Loucy (cell line): Measurements from ENCODE around the gene L1CAM.

Experiments
- H2AFZ ChIP-seq: fragments of 200-600 bp; sonication (generic); 2 replicates; pipeline ENCODE4 v1.6.0; 2016; ENCODE audit warnings: antibody characterized with exemption, mild to moderate bottlenecking, low read length, moderate library complexity
- H3F3A ChIP-seq: fragments of 200-600 bp; 2 replicates; pipeline ENCODE4 v1.6.0; 2016; ENCODE audit warnings: antibody characterized with exemption, low read depth, mild to moderate bottlenecking
- H3K27me3 ChIP-seq: fragments of 200-600 bp; sonication (generic); 2 replicates; pipeline ENCODE4 v1.6.1; 2014; ENCODE audit warnings: low read length, mild to moderate bottlenecking; ENCODE audit not compliant: insufficient read depth, poor library complexity, severe bottlenecking
- H3K36me3 ChIP-seq: fragments of 200-600 bp; sonication (generic); 2 replicates; pipeline ENCODE4 v1.6.1; 2016; ENCODE audit warnings: low read length; ENCODE audit not compliant: insufficient read depth
- H3K4me1 ChIP-seq: fragments of 200-600 bp; sonication (generic); 2 replicates; pipeline ENCODE4 v1.5.1; 2014; ENCODE audit warnings: low read length, mild to moderate bottlenecking; ENCODE audit not compliant: insufficient read depth, poor library complexity, severe bottlenecking
- H3K4me2 ChIP-seq: fragments of 200-600 bp; sonication (generic); 2 replicates; pipeline ENCODE4 v1.6.0; 2014; ENCODE audit warnings: antibody characterized with exemption, low read length, low read depth, mild to moderate bottlenecking; ENCODE audit not compliant: poor library complexity, severe bottlenecking
- H3K4me3 ChIP-seq: fragments of 200-600 bp; sonication (generic); 2 replicates; pipeline ENCODE4 v1.5.1; 2014; ENCODE audit warnings: low read length, mild to moderate bottlenecking, mixed read lengths; ENCODE audit not compliant: poor library complexity, severe bottlenecking
- H3K79me2 ChIP-seq: fragments of 200-600 bp; sonication (generic); 2 replicates; pipeline ENCODE4 v1.6.1; 2014; ENCODE audit warnings: low read length; ENCODE audit not compliant: insufficient read depth
- H3K9ac ChIP-seq: fragments of 200-600 bp; sonication (generic); 2 replicates; pipeline ENCODE4 v1.6.0; 2014; ENCODE audit warnings: mild to moderate bottlenecking, low read depth, low read length, moderate library complexity; ENCODE audit not compliant: poor library complexity, severe bottlenecking
- H3K9me2 ChIP-seq: fragments of 200-600 bp; sonication (generic); replicated peaks from 2 replicates; pipeline ENCODE4 v1.6.1; 2016; ENCODE audit warnings: low read depth, low read length, mixed read lengths
- H3K9me3 ChIP-seq: fragments of 200-600 bp; sonication (generic); 2 replicates; pipeline ENCODE4 v1.6.1; 2014; ENCODE audit warnings: mild to moderate bottlenecking, antibody characterized with exemption, low read length, low read depth; ENCODE audit not compliant: insufficient read depth
- H4K20me1 ChIP-seq: fragments of 200-600 bp; sonication (generic); 2 replicates; pipeline ENCODE4 v1.6.0; 2014; ENCODE audit warnings: antibody characterized with exemption, low read length, mild to moderate bottlenecking; ENCODE audit not compliant: insufficient read depth, poor library complexity, severe bottlenecking
- EZH2phosphoT487 ChIP-seq: fragments of 200-600 bp; IDR thresholded peaks from 2 replicates; pipeline ENCODE4 v1.6.1; 2018; ENCODE audit warnings: antibody characterized with exemption, mild to moderate bottlenecking, moderate library complexity, borderline replicate concordance
- TF ChIP-seq, protein P1 (sequence below): fragments of 200-600 bp; sonication (generic); conservative IDR thresholded peaks from 2 replicates; pipeline ENCODE4 v1.5.1; 2014; ENCODE audit warnings: mild to moderate bottlenecking, antibody characterized with exemption, low read length

L1CAM gene

GRCh38 chrX:153911798-153912197, 25.8 kb upstream of the L1CAM start:
- no peak overlapping the region for H3K4me2 ChIP-seq
- H3K4me3 ChIP-seq: no peak overlapping the region
- H2AFZ ChIP-seq: no peak overlapping the region
- no peaks in the 10 kb centered on the region for H3K9me3 ChIP-seq
- no peaks in the 10 kb centered on the region for H3K27me3 ChIP-seq
- no peaks in the 10 kb centered on the region for H3K4me1 ChIP-seq
- H3K9me2 ChIP-seq: no peaks in the 10 kb centered on the region
- no peak overlapping the region for H3K9ac ChIP-seq
- H3K36me3 ChIP-seq: peaks cover 14% of the 10 kb centered on the region; the same call in 1 of the 2 replicates
- no peaks in the 10 kb centered on the region for H3K79me2 ChIP-seq
- no peaks in the 10 kb centered on the region for H4K20me1 ChIP-seq
- no peak for TF ChIP-seq EZH2phosphoT487
- TF ChIP-seq, protein P1, sequence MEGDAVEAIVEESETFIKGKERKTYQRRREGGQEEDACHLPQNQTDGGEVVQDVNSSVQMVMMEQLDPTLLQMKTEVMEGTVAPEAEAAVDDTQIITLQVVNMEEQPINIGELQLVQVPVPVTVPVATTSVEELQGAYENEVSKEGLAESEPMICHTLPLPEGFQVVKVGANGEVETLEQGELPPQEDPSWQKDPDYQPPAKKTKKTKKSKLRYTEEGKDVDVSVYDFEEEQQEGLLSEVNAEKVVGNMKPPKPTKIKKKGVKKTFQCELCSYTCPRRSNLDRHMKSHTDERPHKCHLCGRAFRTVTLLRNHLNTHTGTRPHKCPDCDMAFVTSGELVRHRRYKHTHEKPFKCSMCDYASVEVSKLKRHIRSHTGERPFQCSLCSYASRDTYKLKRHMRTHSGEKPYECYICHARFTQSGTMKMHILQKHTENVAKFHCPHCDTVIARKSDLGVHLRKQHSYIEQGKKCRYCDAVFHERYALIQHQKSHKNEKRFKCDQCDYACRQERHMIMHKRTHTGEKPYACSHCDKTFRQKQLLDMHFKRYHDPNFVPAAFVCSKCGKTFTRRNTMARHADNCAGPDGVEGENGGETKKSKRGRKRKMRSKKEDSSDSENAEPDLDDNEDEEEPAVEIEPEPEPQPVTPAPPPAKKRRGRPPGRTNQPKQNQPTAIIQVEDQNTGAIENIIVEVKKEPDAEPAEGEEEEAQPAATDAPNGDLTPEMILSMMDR: no peak
- H3F3A ChIP-seq: no peaks in the 10 kb centered on the region

DNA sequence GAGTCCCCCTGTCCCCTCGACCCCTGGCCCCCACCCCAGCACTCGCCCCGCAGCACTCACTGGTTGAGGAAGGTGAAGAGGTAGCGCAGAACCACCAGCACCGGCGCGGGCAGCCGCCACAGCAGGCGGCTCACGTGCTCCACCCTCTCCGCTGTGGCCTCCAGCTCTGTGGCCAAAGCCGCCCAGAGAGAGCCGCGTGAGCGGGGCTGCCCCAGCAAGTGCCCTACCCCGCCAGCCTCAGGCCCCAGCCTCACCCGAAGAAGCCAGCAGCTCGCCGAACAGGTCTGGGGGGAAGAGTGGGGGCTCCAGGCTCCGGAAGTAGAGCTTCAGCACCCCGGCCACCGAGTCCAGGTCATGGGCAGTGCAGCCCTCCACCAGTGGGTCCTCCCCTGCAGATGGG, 24.5 kb upstream of the L1CAM start:
- no peak overlapping the region for H3K4me2 ChIP-seq
- H3K4me1 ChIP-seq: no peaks in the 10 kb centered on the region
- no peaks in the 10 kb centered on the region for H3K79me2 ChIP-seq
- H4K20me1 ChIP-seq: no peaks in the 10 kb centered on the region
- TF ChIP-seq, protein P1: no peak
- no peak for TF ChIP-seq EZH2phosphoT487
- no peaks in the 10 kb centered on the region for H3F3A ChIP-seq
- peaks cover 14% of the 10 kb centered on the region; the same call in 1 of the 2 replicates for H3K36me3 ChIP-seq
- no peak overlapping the region for H2AFZ ChIP-seq
- H3K4me3 ChIP-seq: no peak overlapping the region
- H3K9me2 ChIP-seq: no peaks in the 10 kb centered on the region
- H3K9ac ChIP-seq: no peak overlapping the region
- no peaks in the 10 kb centered on the region for H3K27me3 ChIP-seq
- no peaks in the 10 kb centered on the region for H3K9me3 ChIP-seq

DNA sequence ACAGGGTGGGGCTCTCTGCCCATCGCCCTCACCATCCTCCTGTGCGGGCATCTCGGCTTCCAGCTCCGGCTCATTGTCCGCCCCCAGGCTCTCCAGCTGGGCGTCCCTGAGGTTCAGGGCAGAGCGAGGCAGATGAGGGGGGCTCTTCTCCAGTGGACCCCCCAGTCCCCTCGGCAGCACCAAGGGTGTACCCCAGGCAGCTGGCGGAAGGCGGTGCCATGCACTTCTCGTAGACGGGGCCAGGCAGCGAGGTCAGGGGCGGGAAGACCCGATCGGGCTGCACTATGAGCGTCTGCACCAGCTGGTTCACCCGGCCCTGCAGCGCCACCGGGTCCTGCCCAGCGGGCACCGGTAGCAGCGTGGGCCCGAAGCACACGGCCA, 24.0 kb upstream of the L1CAM start:
- Histone ChIP-seq H3K4me3 (no peak overlapping the region), H3K9me3 (no peaks in the 10 kb centered on the region), H3K4me2 (no peak overlapping the region), H3F3A (no peaks in the 10 kb centered on the region), H3K4me1 (no peaks in the 10 kb centered on the region), H3K9ac (no peak overlapping the region), H2AFZ (no peak overlapping the region), H3K36me3 (peaks cover 14% of the 10 kb centered on the region; the same call in 1 of the 2 replicates), H3K27me3 (no peaks in the 10 kb centered on the region), H3K79me2 (no peaks in the 10 kb centered on the region), H3K9me2 (no peaks in the 10 kb centered on the region), H4K20me1 (no peaks in the 10 kb centered on the region)
- TF ChIP-seq EZH2phosphoT487: no peak
- TF ChIP-seq, protein P1: no peak
